Dedifferentiated amniotic fluid mesenchymal stem cell (primary cell): ENCODE measurements around the gene COL5A1.

Experiments
- DNase-seq: peaks from one replicate; pipeline ENCODE4 v3.0.0-alpha.2; 2016; ENCODE audit errors: extremely low spot score

COL5A1 gene

GRCh38 chr9:134766587-134766986, 125.0 kb downstream of the COL5A1 start:
- DNase-seq, result no peak

- no peak for DNase-seq
These were observed 126.7 kb downstream of the COL5A1 start for GRCh38 chr9:134768332-134768708.

- no peak for DNase-seq
These were observed 127.2 kb downstream of the COL5A1 start for GRCh38 chr9:134768709-134769351.

DNA sequence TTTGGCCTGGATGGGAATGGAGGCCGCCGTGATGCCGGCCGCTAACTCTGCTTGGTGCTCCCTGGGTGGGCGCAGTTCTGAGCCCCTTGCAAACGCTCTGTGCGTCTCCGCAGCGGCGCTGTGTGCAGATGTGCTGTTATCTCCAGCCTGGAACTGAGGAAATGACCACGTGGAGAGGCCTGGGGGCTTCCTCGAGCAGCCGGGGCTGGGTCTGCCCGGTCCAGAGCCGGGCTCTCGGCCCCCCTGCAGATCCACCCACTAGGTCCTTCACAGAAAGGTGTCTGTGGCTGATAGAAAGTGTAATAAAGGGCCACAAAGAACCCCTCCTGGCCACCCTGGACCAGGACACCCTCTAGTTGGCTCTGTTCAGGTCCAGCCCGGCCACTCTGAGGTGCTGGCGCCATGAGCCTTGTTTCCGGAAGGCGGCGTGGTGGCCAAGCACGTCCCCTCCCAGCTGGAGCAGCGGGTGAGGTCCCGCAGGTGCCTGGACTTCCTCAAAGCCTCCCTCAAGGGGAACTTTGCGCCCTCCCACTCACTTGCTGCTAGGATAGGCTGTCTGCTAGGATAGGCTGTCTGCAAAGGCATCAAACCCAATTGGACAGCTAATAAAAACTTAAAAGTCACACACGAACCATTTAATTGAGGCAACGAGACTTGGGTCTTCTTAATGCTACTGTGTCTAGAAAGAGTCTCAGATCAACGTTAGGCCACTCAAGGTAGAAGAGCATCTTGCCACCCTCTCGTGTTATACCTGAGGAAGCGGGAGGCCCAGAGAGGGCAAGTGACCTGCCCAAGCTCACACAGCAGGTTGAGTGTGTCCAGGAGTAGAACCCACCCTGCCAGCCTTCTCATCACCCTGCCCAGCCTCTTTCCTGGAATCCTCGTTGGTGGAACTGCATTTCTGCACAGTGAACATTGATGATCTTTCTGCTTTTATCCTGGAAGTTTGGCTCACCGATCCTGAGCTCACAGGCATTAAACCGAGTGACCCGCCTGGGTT, 129.7 kb downstream of the COL5A1 start:
- no peak for DNase-seq

DNA sequence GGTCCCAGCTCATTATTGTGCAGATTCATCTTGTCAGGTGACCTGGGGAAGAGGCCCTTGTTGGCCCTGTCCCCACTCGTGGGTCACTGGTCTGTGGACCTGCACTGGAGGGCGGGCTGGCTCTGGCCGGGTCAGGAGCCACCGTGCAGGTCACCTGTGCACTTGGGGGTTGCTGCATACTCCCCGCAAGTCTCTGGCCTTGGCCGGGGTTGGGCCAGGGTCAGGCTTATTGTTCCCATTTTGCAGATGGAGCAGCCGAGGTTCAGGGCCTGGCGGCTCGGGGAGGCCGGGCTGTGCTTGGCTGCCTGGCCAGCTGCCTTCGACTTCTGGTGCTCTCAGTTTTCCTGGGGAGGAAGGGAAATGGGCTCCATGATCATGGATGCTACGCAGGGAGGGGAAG, 130.7 kb downstream of the COL5A1 start:
- DNase-seq, result no peak

DNA sequence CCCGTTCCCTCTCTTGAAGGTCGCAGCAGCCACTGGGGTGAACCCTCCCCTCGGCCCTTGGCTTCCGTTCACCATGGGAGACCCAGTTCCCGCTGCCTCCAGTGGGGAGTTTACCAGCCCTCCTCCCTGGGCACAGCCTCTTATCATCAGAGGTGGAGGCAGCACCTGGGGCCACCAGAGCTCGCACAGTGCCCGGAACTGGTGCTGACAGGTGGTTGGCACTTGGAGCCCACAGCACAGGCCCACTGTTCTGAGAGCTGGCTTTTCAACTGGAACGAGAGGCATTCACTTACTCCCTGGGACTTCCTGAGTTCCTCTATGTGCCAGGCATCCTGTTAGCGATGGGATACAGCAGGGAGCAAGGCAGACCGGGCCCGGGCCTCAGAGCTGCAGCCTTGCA, 132.2 kb downstream of the COL5A1 start:
- no peak for DNase-seq

GRCh38 chr9:134774410-134774809, 132.8 kb downstream of the COL5A1 start:
- DNase-seq, result no peak

DNA sequence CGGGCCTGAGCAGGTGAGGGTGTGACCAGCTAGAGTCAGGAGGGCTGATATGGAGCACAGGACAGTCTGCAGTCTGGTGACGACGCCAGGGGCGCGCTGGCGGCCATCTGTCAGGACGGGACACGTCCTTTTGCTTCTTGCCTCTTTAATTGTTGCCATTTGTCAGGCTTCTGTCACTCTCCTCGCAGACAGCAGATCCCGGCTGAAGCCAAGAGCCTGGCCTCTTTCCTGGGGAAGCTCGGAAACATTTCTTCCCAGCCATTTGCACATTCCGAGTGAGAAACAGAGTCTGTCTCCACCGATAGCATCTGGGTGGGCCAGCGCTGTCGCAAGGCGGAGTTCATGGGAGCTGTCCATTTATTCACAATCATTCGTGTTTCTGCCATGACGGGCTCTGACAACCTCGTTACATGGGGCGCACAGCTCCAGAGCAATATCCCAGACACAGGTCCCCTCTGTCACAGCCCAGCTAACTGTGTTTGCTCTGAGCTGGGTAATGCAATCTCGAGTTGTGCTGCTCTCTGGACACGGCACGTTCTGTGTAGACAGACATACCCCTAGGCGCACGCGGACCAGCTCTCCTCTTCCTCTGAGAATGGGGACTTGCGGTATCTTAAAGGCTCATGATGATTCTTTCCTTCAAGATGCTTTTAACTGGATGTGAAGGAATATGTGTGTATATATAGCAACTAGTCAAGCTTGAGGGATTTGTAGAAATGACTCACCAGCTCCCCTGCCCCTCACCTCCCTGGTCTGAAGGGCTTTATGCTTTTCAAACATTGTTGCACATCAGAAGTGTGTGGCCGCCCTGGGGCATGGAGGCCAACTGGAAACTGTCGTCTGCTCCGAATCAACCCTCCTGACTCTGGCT, 133.7 kb downstream of the COL5A1 start:
- DNase-seq, result peak; percentile 62

- no peak for DNase-seq
These were observed 134.6 kb downstream of the COL5A1 start for GRCh38 chr9:134776080-134776796.

DNA sequence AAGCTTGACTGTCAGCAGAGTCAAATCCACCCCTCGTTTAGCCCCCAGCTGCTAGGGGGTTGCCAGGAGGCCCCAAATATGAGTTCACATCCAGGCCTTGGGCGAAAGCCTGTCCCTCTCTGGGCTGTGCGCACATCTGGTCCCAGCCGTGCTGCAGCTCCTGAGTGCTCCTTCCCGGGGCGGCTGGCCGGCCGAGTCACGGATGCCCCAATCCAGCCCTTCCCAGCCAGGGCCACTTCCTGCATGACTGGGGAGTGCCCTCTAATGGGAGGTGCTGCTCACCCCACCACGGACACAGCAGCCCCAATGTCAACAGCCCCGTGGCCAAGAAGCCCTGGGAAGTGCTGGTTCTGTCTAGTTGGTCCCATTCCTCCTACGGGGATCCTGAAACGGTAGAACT, 135.6 kb downstream of the COL5A1 start:
- DNase-seq, result no peak

- DNase-seq, result no peak
These were observed 136.6 kb downstream of the COL5A1 start for GRCh38 chr9:134778156-134778555.

DNA sequence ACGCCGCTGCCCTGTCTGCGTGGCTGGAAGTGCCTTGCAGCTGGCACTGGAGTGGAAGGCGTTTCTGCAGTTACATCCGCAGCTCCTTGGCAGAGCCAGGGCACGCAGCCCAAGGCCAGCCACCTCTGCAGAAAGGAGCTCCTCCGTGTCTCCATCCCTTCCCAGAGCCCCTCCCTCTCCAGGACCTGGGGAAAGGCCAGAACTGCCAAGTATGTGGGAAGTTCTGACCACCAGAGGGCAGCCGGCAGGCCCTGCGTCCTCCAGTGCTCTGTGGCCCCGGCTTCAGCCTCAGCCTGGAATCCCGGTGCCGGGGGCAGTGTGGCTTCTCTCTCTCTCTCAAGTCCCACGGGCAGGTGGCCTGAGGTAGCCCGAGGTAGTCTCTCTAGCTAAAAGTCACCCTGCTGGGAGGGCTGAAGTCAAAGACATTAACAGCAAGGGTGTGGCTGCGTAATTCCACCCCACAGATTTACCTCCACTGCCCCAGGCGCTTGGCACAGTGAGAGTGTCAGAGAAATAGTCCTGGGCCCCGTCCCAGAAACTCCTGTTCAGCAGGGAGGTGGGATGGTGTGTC, 137.3 kb downstream of the COL5A1 start:
- peak; percentile 20 for DNase-seq

GRCh38 chr9:134779640-134780039, 138.0 kb downstream of the COL5A1 start:
- no peak for DNase-seq

DNA sequence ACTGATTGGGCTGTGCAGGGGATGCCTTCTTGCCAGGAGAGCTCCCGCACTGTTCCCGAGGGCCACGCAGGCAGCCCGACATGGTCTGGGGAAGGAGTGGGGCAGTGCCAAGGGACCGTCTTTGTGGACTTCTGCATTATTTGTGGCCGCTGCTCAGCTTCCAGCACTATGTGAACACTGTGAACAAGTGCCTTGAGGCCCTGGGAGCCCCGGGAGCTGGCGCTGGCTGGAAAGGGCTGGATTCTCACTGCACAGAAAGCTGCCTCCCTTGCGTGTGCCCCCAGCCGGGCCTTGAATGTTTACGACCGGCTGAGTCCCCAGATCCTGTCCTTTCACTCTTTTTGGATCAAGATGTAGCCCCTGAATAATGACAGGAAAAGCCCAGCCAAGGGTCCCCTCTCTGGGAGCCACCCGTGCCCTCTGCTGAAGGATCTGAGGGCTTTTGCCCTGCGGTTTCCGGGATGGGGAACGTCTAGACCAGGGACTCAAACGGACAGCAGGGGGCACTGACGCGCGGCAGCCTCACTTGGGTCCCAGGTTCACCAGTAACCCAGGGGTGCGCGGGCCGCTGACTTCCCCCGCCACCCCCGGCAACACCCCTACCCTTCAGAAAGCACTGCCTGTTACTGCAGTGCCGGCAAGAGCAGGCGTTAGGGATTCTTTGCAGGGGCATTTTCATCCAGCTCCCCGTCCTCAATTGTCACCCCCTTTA, 140.1 kb downstream of the COL5A1 start:
- DNase-seq, result no peak

DNA sequence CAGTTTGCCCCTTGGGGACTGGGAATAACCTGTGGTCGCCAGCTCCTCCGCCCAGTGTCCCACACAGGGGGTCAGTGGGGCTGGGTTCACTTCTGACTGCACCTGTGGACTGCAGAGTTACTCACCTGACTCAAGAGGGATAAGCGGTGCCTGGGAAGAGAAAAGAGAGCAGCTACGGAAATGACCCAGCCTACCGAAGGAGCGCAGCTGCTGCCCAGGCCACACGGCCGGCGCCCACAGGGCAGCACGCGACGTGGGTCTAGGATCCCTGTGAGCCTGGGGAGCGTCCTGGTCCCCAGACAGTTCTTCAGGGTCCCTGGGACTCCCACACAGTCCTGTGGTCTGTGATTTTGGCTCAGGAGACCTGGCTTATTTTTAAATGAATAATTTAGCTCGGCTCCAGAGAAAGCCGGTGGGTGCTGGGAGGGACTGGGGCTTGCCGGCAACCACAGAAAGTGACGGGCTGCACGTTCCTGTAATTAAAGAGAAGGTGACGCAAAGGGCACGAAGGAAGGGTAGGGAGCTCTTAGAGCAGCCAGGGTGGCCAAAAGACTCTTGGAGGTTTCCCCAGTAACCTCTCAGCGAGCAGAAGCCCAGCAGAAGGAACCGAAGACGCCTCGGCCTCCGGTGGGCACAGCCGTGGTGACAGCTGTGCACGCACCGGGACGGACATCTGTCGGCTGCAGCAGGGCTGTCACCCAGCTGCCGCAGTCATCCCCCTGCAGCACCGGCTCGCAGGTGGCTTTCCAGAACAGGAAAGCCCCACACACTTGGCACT, 141.5 kb downstream of the COL5A1 start:
- DNase-seq, result no peak

- no peak for DNase-seq
These were observed 142.1 kb downstream of the COL5A1 start for GRCh38 chr9:134783699-134784039.

- DNase-seq, result no peak
These were observed 143.1 kb downstream of the COL5A1 start for GRCh38 chr9:134784577-134785305.

GRCh38 chr9:134785325-134786108, 143.9 kb downstream of the COL5A1 start:
- DNase-seq, result no peak
